GM23248 (cell line): Measurements from ENCODE around the gene CDCP2. TPM values are rescaled to one million over a fixed set of nuclear protein-coding genes. Genes with fewer than 3 reads are reported as not detected.
A peak's percentile ranks its signal among the peaks of the same experiment; 100 is the strongest.

ENCODE experiments used
- DNase-seq: peaks from one replicate; pipeline ENCODE4 v3.0.0-alpha.2; 2015
- H2AFZ ChIP-seq: fragments of 200-600 bp; sonication (generic); 2 replicates; pipeline ENCODE4 v1.6.1; 2016; ENCODE audit warnings: antibody characterized with exemption
- H3F3A ChIP-seq: fragments of 200-600 bp; sonication (generic); 2 replicates; pipeline ENCODE4 v1.6.1; 2016; ENCODE audit warnings: mild to moderate bottlenecking, antibody characterized with exemption, mixed run types; ENCODE audit not compliant: insufficient read depth
- H3K27ac ChIP-seq: fragments of 200-600 bp; sonication (generic); 2 replicates; pipeline ENCODE4 v1.5.1; 2016; ENCODE audit warnings: mild to moderate bottlenecking
- H3K27me3 ChIP-seq: fragments of 200-600 bp; sonication (generic); replicated peaks from 2 replicates; pipeline ENCODE4 v1.6.1; 2016; ENCODE audit warnings: mild to moderate bottlenecking; ENCODE audit not compliant: insufficient read depth
- H3K36me3 ChIP-seq: fragments of 200-600 bp; sonication (generic); 2 replicates; pipeline ENCODE4 v1.6.1; 2016; ENCODE audit warnings: low read depth, mild to moderate bottlenecking
- H3K4me1 ChIP-seq: fragments of 200-600 bp; sonication (generic); 2 replicates; pipeline ENCODE4 v1.6.1; 2016; ENCODE audit warnings: mild to moderate bottlenecking; ENCODE audit not compliant: insufficient read depth
- H3K4me2 ChIP-seq: fragments of 200-600 bp; sonication (generic); one replicate; pipeline ENCODE4 v1.6.1; 2016; ENCODE audit warnings: mild to moderate bottlenecking; ENCODE audit not compliant: unreplicated experiment
- H3K4me3 ChIP-seq: fragments of 200-600 bp; sonication (generic); 2 replicates; pipeline ENCODE4 v1.5.1; 2016; ENCODE audit warnings: mild to moderate bottlenecking
- H3K79me2 ChIP-seq: fragments of 200-600 bp; sonication (generic); 2 replicates; pipeline ENCODE4 v1.6.1; 2016; ENCODE audit warnings: mild to moderate bottlenecking; ENCODE audit not compliant: insufficient read depth
- H3K9ac ChIP-seq: fragments of 200-600 bp; sonication (generic); 2 replicates; pipeline ENCODE4 v1.6.1; 2016; ENCODE audit warnings: mild to moderate bottlenecking
- H3K9me2 ChIP-seq: fragments of 200-600 bp; sonication (generic); 2 replicates; pipeline ENCODE4 v1.6.1; 2016; ENCODE audit warnings: mixed run types, mild to moderate bottlenecking, moderate library complexity; ENCODE audit not compliant: insufficient read depth
- H3K9me3 ChIP-seq: fragments of 200-600 bp; sonication (generic); one replicate; pipeline ENCODE4 v1.6.1; 2017; ENCODE audit warnings: low read depth
- H4K20me1 ChIP-seq: fragments of 200-600 bp; sonication (generic); 2 replicates; pipeline ENCODE4 v1.6.0; 2016; ENCODE audit not compliant: insufficient read depth
- EZH2 ChIP-seq: fragments of 200-600 bp; sonication (generic); IDR thresholded peaks from 2 replicates; pipeline ENCODE4 v1.6.1; 2018; ENCODE audit warnings: antibody characterized with exemption, mild to moderate bottlenecking; ENCODE audit not compliant: insufficient read depth, poor library complexity, severe bottlenecking
- EZH2phosphoT487 ChIP-seq: fragments of 200-600 bp; sonication (generic); IDR thresholded peaks from 2 replicates; pipeline ENCODE4 v1.6.1; 2018; ENCODE audit warnings: antibody characterized with exemption, moderate library complexity, mild to moderate bottlenecking, low read depth; ENCODE audit not compliant: insufficient read depth
- WGBS, 2 experiments: methylation state at CpG; one replicate each; pipeline ENCODE4 v1.1.6; 2015 to 2017; ENCODE audit warnings: low lambda C conversion rate in 2 of 2, low coverage in 1 of 2; ENCODE audit errors: missing lambda C conversion rate in 2 of 2; 5-methylcytosine and 5-hydroxymethylcytosine counted together
- in situ Hi-C: fragments of 300-500 bp; cut with MboI; formaldehyde crosslinking; loops from 2 replicates; pipeline ENCODE4 v1.15.0; 2020
- polyA plus RNA-seq: library from polyadenylated mRNA; unstranded; fragments of >200 nt; fragmentation: Nextera tagmentation; extraction: Ambion mirVana; gene quantifications from 2 replicates; pipeline ENCODE4 v1.2.1, GENCODE V29; 2016
- total RNA-seq: library from RNA; depleted of rRNA; stranded (reverse); fragments of >200 nt; shearing (Covaris generic); gene quantifications from 2 replicates; pipeline ENCODE4 v1.2.3, GENCODE V29; 2014

Gene CDCP2
- total and polyA plus RNA-seq, 2 experiments from 2014 or later, result not detected

GRCh38 chr1:54137534-54138061, 15.2 kb downstream of the CDCP2 start:
- no peaks in the 10 kb centered on the region for H3K27me3 ChIP-seq
- in situ Hi-C loops, result no loop called here
- H3K9ac ChIP-seq, result no peak overlapping the region
- H3K36me3 ChIP-seq, result no peaks in the 10 kb centered on the region
- no peak overlapping the region for H3K4me3 ChIP-seq
- peak; percentile 55 for DNase-seq
- H2AFZ ChIP-seq, result no peak overlapping the region
- peaks cover 6% of the 10 kb centered on the region for H3K4me1 ChIP-seq
- no peaks in the 10 kb centered on the region for H4K20me1 ChIP-seq
- H3F3A ChIP-seq, result no peaks in the 10 kb centered on the region
- H3K79me2 ChIP-seq, result no peaks in the 10 kb centered on the region
- no peaks in the 10 kb centered on the region for H3K9me3 ChIP-seq
- 51 to 54% methylated on average over 7 to 10 of the region's 10 CpGs for WGBS, 2 experiments
- H3K27ac ChIP-seq, result no peak overlapping the region
- H3K9me2 ChIP-seq, result no peaks in the 10 kb centered on the region
- H3K4me2 ChIP-seq, result no peak overlapping the region
- TF ChIP-seq EZH2 (no peak), EZH2phosphoT487 (no peak)

- H3K79me2 ChIP-seq, result no peaks in the 10 kb centered on the region
- H3K9ac ChIP-seq, result no peak overlapping the region
- no peaks in the 10 kb centered on the region for H3K36me3 ChIP-seq
- no peak for TF ChIP-seq EZH2
- no peak for TF ChIP-seq EZH2phosphoT487
- 82 to 84% methylated on average over 7 of the region's 7 CpGs for WGBS, 2 experiments
- H3K4me3 ChIP-seq, result no peak overlapping the region
- no peaks in the 10 kb centered on the region for H3K27me3 ChIP-seq
- no peak overlapping the region for H3K27ac ChIP-seq
- in situ Hi-C loops, result no loop called here
- H2AFZ ChIP-seq, result no peak overlapping the region
- peaks cover 6% of the 10 kb centered on the region for H3K4me1 ChIP-seq
- no peak overlapping the region for H3K4me2 ChIP-seq
- no peak for DNase-seq
- H3F3A ChIP-seq, result no peaks in the 10 kb centered on the region
- no peaks in the 10 kb centered on the region for H3K9me2 ChIP-seq
- no peaks in the 10 kb centered on the region for H3K9me3 ChIP-seq
- H4K20me1 ChIP-seq, result no peaks in the 10 kb centered on the region
Observed at GRCh38 chr1:54136963-54137533, 15.8 kb downstream of the CDCP2 start.

- H3K9ac ChIP-seq, result no peak overlapping the region
Observed at GRCh38 chr1:54136269-54136896, 16.4 kb downstream of the CDCP2 start.

GRCh38 chr1:54135436-54136120, 17.2 kb downstream of the CDCP2 start:
- Histone ChIP-seq H3F3A (no peaks in the 10 kb centered on the region), H3K4me3 (no peak overlapping the region), H3K4me1 (peaks cover 6% of the 10 kb centered on the region), H3K36me3 (no peaks in the 10 kb centered on the region), H3K9me2 (no peaks in the 10 kb centered on the region), H2AFZ (no peak overlapping the region), H3K27ac (no peak overlapping the region), H3K4me2 (no peak overlapping the region), H3K27me3 (no peaks in the 10 kb centered on the region), H3K9ac (no peak overlapping the region), H3K9me3 (no peaks in the 10 kb centered on the region), H4K20me1 (no peaks in the 10 kb centered on the region), H3K79me2 (no peaks in the 10 kb centered on the region)
- TF ChIP-seq EZH2 (no peak), EZH2phosphoT487 (no peak)
- DNase-seq, result peak; percentile 27
- WGBS, 2 experiments, result 41 to 51% methylated on average over 5 of the region's 5 CpGs
- in situ Hi-C loops, result no loop called here

More at GRCh38 chr1:54136269-54136896, 16.4 kb downstream of the CDCP2 start:
- H3K4me3 ChIP-seq, result no peak overlapping the region
- H4K20me1 ChIP-seq, result no peaks in the 10 kb centered on the region
- no peak overlapping the region for H3K4me2 ChIP-seq
- no peaks in the 10 kb centered on the region for H3K9me3 ChIP-seq
- H3K9me2 ChIP-seq, result no peaks in the 10 kb centered on the region
- no peaks in the 10 kb centered on the region for H3F3A ChIP-seq
- H3K36me3 ChIP-seq, result no peaks in the 10 kb centered on the region
- no peak overlapping the region for H3K27ac ChIP-seq
- TF ChIP-seq EZH2 (no peak), EZH2phosphoT487 (no peak)
- no peaks in the 10 kb centered on the region for H3K27me3 ChIP-seq
- 92 to 94% methylated on average over 15 to 17 of the region's 17 CpGs for WGBS, 2 experiments
- in situ Hi-C loops, result no loop called here
- peaks cover 6% of the 10 kb centered on the region for H3K4me1 ChIP-seq
- DNase-seq, result no peak
- H2AFZ ChIP-seq, result no peak overlapping the region
- H3K79me2 ChIP-seq, result no peaks in the 10 kb centered on the region
